Natural killer cell treated with Interleukin-12 subunit alpha and Interleukin-12 subunit beta and Interleukin-15 and Interleukin-18, amount 100 ng/mL, for 72 hours (primary cell): ENCODE results near the gene TINCR. TPM values are rescaled to one million over a fixed set of nuclear protein-coding genes. Genes with fewer than 3 reads are reported as not detected.

Source experiments
- ATAC-seq, 2 donors: fragments of 150-1000 bp; cut with Tn5 transposase in 1 of 2; sonication (Bioruptor Pico), chemical (Tn5 transposase) in 1 of 2; 2 replicates each; pipeline ENCODE4 v1.10.0; 2021
- DNase-seq: peaks from one replicate; pipeline ENCODE4 v3.0.0; 2022; ENCODE audit warnings: low spot score
- H3K27ac Mint-ChIP-seq, 2 donors: 1 replicate in 1 of 2; 2 replicates in 1 of 2; pipeline ENCODE4 v1.8.0; 2022; ENCODE audit warnings: mixed read lengths in 2 of 2, mild to moderate bottlenecking in 1 of 2, moderate library complexity in 1 of 2
- H3K27me3 Mint-ChIP-seq, 2 donors: 1 replicate in 1 of 2; 2 replicates in 1 of 2; pipeline ENCODE4 v1.8.0; 2022; ENCODE audit warnings: mixed read lengths in 2 of 2
- H3K36me3 Mint-ChIP-seq: one replicate; pipeline ENCODE4 v1.8.0; 2022; ENCODE audit warnings: mixed read lengths
- H3K4me1 Mint-ChIP-seq, 2 donors: 1 replicate in 1 of 2; 2 replicates in 1 of 2; pipeline ENCODE4 v1.8.0; 2022; ENCODE audit warnings: low read depth in 2 of 2, mixed read lengths in 2 of 2, mild to moderate bottlenecking in 1 of 2
- H3K4me3 Mint-ChIP-seq: one replicate; pipeline ENCODE4 v1.8.0; 2022; ENCODE audit warnings: mixed read lengths
- H3K9me3 Mint-ChIP-seq: 2 replicates; pipeline ENCODE4 v1.8.0; 2022; ENCODE audit warnings: mixed read lengths
- total RNA-seq, 2 donors: library from RNA; stranded (reverse); gene quantifications; one replicate each; pipeline ENCODE4 v1.2.3, GENCODE V29; 2022

TINCR gene
- total RNA-seq, 2 donors from 2014 or later, result 0.57 to 2.6 TPM

GRCh38 chr19:5594521-5594950 is 26.8 kb upstream of the TINCR start:
- Mint-ChIP-seq H3K4me1 (peaks cover 0 to 5% of the 10 kb centered on the region in 2 donors), H3K4me3 (no peak overlapping the region), H3K27me3 (no peaks in the 10 kb centered on the region), H3K9me3 (no peaks in the 10 kb centered on the region), H3K27ac (no peak overlapping the region), H3K36me3 (peaks cover 28% of the 10 kb centered on the region)
- ATAC-seq, result no peak
- DNase-seq, result no peak

DNA sequence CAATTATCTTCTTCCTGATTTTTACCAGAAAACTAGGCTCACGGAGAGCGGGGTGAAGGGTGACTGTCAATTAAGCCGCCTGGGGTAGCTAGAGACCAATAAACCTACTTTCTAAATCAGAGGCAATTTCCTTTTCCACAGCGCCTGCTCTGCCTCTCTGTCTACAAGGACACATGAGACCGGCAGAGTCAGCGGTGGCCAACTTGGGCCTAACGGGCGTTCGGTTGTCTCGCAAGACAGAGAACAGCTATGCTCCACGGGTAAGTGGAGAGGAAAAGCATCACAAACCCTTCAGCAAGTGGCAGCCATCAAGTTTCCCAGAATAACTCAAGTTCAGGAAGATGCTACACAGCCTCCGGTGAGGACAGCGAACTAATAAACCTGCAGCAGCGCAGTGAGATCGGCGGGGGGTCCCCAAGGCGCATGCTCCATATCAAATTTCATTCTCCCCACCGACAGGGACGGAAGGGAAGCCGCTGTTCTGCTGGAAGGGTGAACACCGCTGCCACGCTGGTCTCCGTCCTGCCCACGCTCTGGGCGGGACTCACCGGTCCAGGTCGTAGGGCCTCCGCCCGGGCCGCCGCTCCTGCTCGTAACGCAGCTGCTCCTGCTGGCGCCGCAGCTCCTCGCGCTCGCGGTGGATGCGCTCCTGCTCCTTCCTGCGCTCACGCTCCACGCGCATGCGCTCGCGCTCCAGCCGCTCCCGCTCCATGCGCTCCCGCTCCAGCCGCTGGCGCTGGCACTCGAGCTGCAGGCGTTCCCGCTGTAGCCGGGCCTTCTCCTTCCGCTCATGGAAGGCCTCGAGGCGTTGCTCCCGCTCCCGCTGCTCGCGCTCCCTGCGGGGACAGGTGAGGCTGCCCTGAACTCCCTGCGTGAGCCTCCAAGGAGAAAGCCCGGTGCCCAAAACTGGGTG is 25.8 kb upstream of the TINCR start:
- no peak overlapping the region for H3K27ac Mint-ChIP-seq
- DNase-seq (no peak), ATAC-seq (no peak)
- H3K36me3 Mint-ChIP-seq, result peaks cover 18% of the 10 kb centered on the region
- H3K4me3 Mint-ChIP-seq, result no peak overlapping the region
- H3K27me3 Mint-ChIP-seq, result no peaks in the 10 kb centered on the region
- H3K9me3 Mint-ChIP-seq, result no peaks in the 10 kb centered on the region
- H3K4me1 Mint-ChIP-seq, result peaks cover 0 to 5% of the 10 kb centered on the region in 2 donors

- Mint-ChIP-seq H3K36me3 (peaks cover 17% of the 10 kb centered on the region), H3K27ac (no peak overlapping the region)
Measured at GRCh38 chr19:5592531-5593342, 25.0 kb upstream of the TINCR start.

DNA sequence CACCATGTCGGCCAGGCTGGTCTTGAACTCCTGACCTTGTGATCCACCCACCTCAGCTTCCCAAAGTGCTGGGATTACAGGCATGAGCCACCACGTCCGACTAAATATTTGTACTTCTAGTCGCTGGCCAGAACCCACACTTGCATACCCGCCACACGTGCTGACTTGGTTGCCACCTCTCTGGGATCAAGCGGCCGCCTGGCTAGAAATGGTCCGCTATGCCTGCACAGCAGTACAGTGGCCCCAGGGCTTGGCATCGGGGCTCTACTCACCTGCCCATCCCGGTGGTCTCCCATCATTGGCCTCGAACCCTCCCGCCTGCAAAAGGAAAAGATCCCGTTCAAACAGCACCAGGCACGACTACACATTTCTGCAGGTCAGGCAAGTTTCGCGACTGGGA is 23.7 kb upstream of the TINCR start:
- DNase-seq, result no peak

More at GRCh38 chr19:5592531-5593342, 25.0 kb upstream of the TINCR start:
- H3K9me3 Mint-ChIP-seq, result no peaks in the 10 kb centered on the region
- H3K4me1 Mint-ChIP-seq, result peaks cover 0 to 5% of the 10 kb centered on the region in 2 donors
- DNase-seq, result no peak
- ATAC-seq, result no peak
- H3K4me3 Mint-ChIP-seq, result no peak overlapping the region
- H3K27me3 Mint-ChIP-seq, result no peaks in the 10 kb centered on the region

DNA sequence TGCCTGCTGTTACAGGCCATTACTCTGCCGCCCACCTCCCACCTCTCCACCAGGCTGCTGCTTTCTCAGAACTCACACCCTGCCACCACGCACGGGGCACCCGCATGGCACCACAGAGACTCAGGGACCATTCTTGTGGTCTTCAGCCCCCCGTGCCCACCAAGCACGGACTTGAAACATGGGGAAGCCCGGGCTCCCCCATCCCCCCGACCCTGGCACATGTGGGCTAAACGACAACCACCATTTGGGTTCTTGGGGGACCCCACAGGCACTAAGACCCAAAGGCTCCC is 23.1 kb upstream of the TINCR start:
- Mint-ChIP-seq H3K36me3 (peaks cover 10% of the 10 kb centered on the region), H3K4me1 (peaks cover 0 to 4% of the 10 kb centered on the region in 2 donors), H3K27me3 (no peaks in the 10 kb centered on the region), H3K27ac (no peak overlapping the region), H3K9me3 (no peaks in the 10 kb centered on the region), H3K4me3 (no peak overlapping the region)
- DNase-seq (no peak), ATAC-seq (no peak)

More for the DNA sequence above, 23.7 kb upstream of the TINCR start:
- Mint-ChIP-seq H3K27ac (no peak overlapping the region), H3K27me3 (no peaks in the 10 kb centered on the region), H3K9me3 (no peaks in the 10 kb centered on the region), H3K4me3 (no peak overlapping the region), H3K36me3 (peaks cover 11% of the 10 kb centered on the region), H3K4me1 (peaks cover under 1 to 2% of the 10 kb centered on the region in 2 donors)
- ATAC-seq, result no peak

- no peak for DNase-seq
- Mint-ChIP-seq H3K4me3 (no peak overlapping the region), H3K4me1 (peaks cover 0 to 6% of the 10 kb centered on the region in 2 donors), H3K36me3 (peaks cover 7% of the 10 kb centered on the region), H3K27me3 (no peaks in the 10 kb centered on the region), H3K9me3 (no peaks in the 10 kb centered on the region), H3K27ac (no peak overlapping the region)
- no peak for ATAC-seq
Measured at GRCh38 chr19:5590151-5590864, 22.6 kb upstream of the TINCR start.

- H3K36me3 Mint-ChIP-seq, result peaks cover 5% of the 10 kb centered on the region
- no peak overlapping the region for H3K27ac Mint-ChIP-seq
- ATAC-seq, result no peak
Measured at GRCh38 chr19:5588906-5589676, 21.3 kb upstream of the TINCR start.

DNA sequence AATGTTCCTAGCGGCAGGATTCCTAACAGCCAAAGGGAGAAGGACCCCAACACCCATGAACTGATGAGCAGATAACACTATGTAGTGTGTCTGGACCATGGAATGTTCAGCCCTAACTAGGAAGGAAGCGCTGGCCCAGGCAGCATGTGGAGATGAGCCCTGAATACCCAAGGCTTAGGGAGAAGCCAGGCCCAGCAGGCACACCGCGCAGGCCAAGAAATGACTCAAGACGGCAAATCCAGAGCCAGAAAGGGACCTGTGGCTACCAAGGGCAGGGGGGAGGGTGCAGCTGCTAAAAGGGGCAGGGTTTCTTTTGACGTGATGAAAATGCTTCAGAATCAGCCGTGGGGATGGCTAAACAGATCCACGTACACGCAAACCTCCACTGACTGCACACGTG is 20.7 kb upstream of the TINCR start:
- peaks cover 0 to 9% of the 10 kb centered on the region in 2 donors for H3K4me1 Mint-ChIP-seq
- no peak overlapping the region for H3K27ac Mint-ChIP-seq
- H3K4me3 Mint-ChIP-seq, result no peak overlapping the region
- ATAC-seq (no peak), DNase-seq (no peak)
- H3K27me3 Mint-ChIP-seq, result no peaks in the 10 kb centered on the region
- peaks cover 5% of the 10 kb centered on the region for H3K36me3 Mint-ChIP-seq
- no peaks in the 10 kb centered on the region for H3K9me3 Mint-ChIP-seq

More at GRCh38 chr19:5588906-5589676, 21.3 kb upstream of the TINCR start:
- peaks cover 0 to 9% of the 10 kb centered on the region in 2 donors for H3K4me1 Mint-ChIP-seq
- H3K9me3 Mint-ChIP-seq, result no peaks in the 10 kb centered on the region
- no peaks in the 10 kb centered on the region for H3K27me3 Mint-ChIP-seq
- DNase-seq, result no peak
- H3K4me3 Mint-ChIP-seq, result no peak overlapping the region

GRCh38 chr19:5587661-5588060 is 19.9 kb upstream of the TINCR start:
- ATAC-seq, result no peak
- peaks cover 0 to 9% of the 10 kb centered on the region in 2 donors for H3K4me1 Mint-ChIP-seq
- H3K27ac Mint-ChIP-seq, result no peak overlapping the region
- H3K9me3 Mint-ChIP-seq, result no peaks in the 10 kb centered on the region
- H3K36me3 Mint-ChIP-seq, result no peaks in the 10 kb centered on the region
- no peak for DNase-seq
- H3K4me3 Mint-ChIP-seq, result no peak overlapping the region
- H3K27me3 Mint-ChIP-seq, result no peaks in the 10 kb centered on the region

DNA sequence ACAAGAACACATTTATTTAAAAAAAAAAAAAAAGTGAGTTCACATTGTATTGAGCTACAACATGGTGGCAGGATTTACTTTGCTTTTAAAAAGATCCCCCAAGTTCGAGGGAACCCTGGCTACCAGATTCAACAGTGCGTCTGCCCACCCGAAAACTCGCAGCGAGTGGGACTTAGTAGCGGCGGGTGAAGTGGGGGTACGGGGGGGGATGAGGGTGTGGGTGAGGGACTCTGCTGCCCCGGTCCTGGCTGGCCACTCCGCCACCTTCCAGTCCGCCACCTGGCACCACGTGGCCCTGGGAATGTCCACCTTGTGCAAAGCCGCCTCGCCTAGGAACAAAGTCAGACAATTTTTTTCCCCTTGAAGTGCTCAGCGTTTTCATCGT is 19.3 kb upstream of the TINCR start:
- Mint-ChIP-seq H3K4me3 (no peak overlapping the region), H3K36me3 (no peaks in the 10 kb centered on the region), H3K4me1 (peaks cover 0 to 9% of the 10 kb centered on the region in 2 donors), H3K27ac (no peak overlapping the region), H3K9me3 (no peaks in the 10 kb centered on the region), H3K27me3 (no peaks in the 10 kb centered on the region)
- DNase-seq, result no peak
- ATAC-seq, result no peak

DNA sequence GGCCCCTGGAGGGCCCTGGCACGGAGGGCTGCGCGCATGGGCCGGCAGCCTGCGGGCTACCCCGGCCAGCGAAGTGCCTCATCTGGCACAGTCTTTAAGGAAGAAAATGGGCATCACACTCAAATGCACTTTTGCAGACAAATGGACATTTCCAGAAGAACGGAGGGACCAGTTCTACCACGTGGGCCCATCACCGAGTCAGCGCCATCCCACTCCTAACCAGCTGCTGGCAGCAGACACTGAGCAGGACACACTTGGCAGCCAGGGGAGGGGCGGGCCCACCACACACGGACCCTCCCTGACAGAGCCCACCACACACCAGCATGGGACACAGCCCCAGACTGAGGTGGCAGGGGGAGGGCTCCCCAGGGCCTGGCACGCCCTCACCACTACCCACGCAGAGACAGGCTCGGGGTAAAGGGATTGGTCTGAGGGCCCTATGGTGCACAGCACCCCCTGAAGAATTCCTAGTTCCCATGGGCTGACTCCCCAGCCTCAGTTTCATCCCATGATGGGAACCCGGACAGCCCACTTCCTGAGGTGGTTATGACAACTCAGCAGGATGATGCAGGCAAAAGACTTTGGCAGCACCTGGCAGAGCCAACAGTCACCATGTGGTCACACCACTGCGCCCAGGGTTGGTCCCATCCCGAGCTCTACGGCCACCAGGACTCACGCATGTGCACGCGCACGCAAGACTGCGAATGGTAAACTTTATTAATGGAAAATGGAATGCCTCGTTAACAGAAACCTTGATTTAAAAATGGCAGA is 18.7 kb upstream of the TINCR start:
- H3K4me3 Mint-ChIP-seq, result no peak overlapping the region
- ATAC-seq, result peak in 1 of 2 donors; percentile 50

DNA sequence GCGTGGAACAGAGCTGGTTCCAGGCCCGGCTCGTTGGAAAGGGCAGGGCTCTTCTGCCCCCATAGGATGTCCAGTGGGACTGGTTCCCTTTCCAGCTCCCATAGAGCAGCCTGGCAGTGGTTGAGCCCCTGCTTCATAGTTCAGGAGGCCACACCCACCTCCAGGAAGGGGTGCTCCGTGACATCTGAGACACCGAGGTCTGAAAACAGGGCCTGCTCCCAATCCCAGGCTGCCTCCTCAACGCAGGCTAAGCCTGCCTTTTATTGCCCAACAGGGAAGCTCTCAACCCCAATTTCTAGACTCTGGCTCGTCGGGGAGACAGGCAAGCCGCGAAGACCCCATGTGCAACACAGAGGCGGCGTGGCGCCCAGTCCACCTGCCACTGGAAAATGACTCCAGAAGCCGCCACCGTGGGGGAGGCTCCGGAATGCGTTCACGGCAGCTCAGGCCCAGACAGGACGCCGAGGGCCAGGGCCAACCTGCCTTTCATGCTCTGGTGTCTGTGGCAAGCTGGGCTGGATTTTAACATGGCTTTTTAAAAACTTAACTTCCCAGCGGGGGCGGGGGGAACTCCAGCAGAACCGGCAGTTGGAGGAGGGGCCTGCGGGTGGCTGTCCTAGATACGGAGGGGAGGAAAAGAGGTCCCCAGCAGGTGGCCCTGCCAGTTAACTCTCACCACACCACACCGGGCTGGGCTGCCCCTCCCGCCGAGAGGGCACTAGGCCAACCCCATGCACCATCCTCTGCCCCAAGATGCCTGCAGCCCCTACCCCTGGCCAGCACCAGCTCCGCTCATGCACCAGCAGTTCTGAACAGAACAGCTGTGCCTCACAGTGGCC is 17.9 kb upstream of the TINCR start:
- H3K9me3 Mint-ChIP-seq, result no peaks in the 10 kb centered on the region
- H3K4me3 Mint-ChIP-seq, result no peak overlapping the region

More for the DNA sequence above, 18.7 kb upstream of the TINCR start:
- no peak overlapping the region for H3K27ac Mint-ChIP-seq
- H3K9me3 Mint-ChIP-seq, result no peaks in the 10 kb centered on the region
- H3K36me3 Mint-ChIP-seq, result no peaks in the 10 kb centered on the region
- no peaks in the 10 kb centered on the region for H3K27me3 Mint-ChIP-seq
- H3K4me1 Mint-ChIP-seq, result peaks cover 0 to 9% of the 10 kb centered on the region in 2 donors
- no peak for DNase-seq

More for the DNA sequence above, 17.9 kb upstream of the TINCR start:
- no peaks in the 10 kb centered on the region for H3K36me3 Mint-ChIP-seq
- H3K27me3 Mint-ChIP-seq, result no peaks in the 10 kb centered on the region
- DNase-seq (no peak), ATAC-seq (peak in 1 of 2 donors; percentile 50)
- H3K27ac Mint-ChIP-seq, result peak overlapping the region in 1 of 2 donors; percentile 79
- H3K4me1 Mint-ChIP-seq, result peaks cover 0 to 9% of the 10 kb centered on the region in 2 donors
